ENCODE results near the gene ZNF555. TPM values are rescaled to one million over a fixed set of nuclear protein-coding genes. Genes with fewer than 3 reads are reported as not detected.
"Not testable (repeated sequence)": the region's sequence is repeated elsewhere in the genome, so short reads cannot be mapped to it uniquely, and the experiment has no call there.

Gene ZNF555
- total RNA-seq: 1 to 10 TPM; 2.6 to 6.4 (median 3.9) TPM

GRCh38 chr19:2840794-2841791 is at the start of gene ZNF555:
ZNF555 (plus strand) TSS chr19:2841475; CDS start chr19:2841573, 98 bp downstream.
- WGBS, 2 donors (ENCODE audit: low coverage in 1 of 2): 0% methylated on average over 44 of the region's 106 CpGs; no CpG with 5 or more reads in 1 of the 2 donors
- intact Hi-C loops (cut with DNase I; ENCODE audit: low total_unique reads): no loop called here
- peaks cover 2 to 9% of the 10 kb centered on the region in 2 donors for H3K9me3 ChIP-seq
- H3K36me3 ChIP-seq: no peaks in the 10 kb centered on the region
- H3K4me3 ChIP-seq: peak within 1 kb of the TSS; percentile 69 to 99 (median 96)
- peak; percentile 99 for DNase-seq
- peaks cover 4 to 19% (median 10%) of the 10 kb centered on the region in 4 donors for H3K4me1 ChIP-seq
- H3K27ac ChIP-seq: peak within 1 kb of the TSS; percentile 86 to 92 (median 90)
- TF ChIP-seq CTCF (IDR thresholded peaks at IDR 0.05) (peak; percentile 48 to 78 (median 53)), POLR2AphosphoS5 (IDR thresholded peaks at IDR 0.05) (peak; percentile 63 to 74 (median 68)), POLR2A (IDR thresholded peaks at IDR 0.05) (peak; percentile 40), EP300 (IDR thresholded peaks at IDR 0.05; ENCODE audit: low read depth) (no peak)
- in situ Hi-C loops (cut with MboI; ENCODE audit: low pct_ligation_motif_present in 1 of 4, low pct_unique_long_range_greater_than_20kb in 1 of 4, low sequenced_read_pairs in 3 of 4): no loop called here
- no peaks in the 10 kb centered on the region for H3K27me3 ChIP-seq

GRCh38 chr19:2791876-2792275 is 49.4 kb upstream of the ZNF555 start:
- intact Hi-C loops (cut with DNase I; ENCODE audit: low total_unique reads) (no loop called here), in situ Hi-C loops (cut with MboI; ENCODE audit: low pct_ligation_motif_present in 1 of 4, low pct_unique_long_range_greater_than_20kb in 1 of 4, low sequenced_read_pairs in 3 of 4) (no loop called here)
- Histone ChIP-seq H3K4me3 (no peak overlapping the region), H3K4me1 (no peaks in the 10 kb centered on the region), H3K36me3 (no peaks in the 10 kb centered on the region), H3K27me3 (no peaks in the 10 kb centered on the region), H3K9me3 (no peaks in the 10 kb centered on the region), H3K27ac (no peak overlapping the region)
- WGBS, 2 donors (ENCODE audit: low coverage in 1 of 2): 86 to 88% methylated on average over 9 to 16 of the region's 16 CpGs
- no peak for TF ChIP-seq CTCF (IDR thresholded peaks at IDR 0.05)
- TF ChIP-seq EP300 (IDR thresholded peaks at IDR 0.05; ENCODE audit: low read depth): no peak
- no peak for DNase-seq

DNA sequence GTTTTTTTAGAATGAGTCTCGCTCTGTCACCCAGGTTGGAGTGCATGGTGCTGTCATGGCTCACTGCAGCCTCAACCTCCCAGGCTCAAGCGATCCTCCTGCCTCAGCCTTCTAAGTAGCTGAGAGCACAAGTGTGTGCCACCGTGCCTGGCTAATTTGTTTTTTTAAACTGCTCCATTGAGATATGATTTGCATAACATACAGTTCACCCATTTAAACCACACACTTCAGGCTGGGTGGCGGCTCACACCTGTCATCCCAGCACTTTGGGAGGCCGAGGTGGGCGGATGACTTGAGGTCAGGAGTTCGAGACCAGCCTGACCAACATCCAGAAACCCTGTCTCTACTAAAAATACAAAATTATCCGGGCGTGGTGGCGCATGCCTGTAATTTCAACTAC is 48.6 kb upstream of the ZNF555 start:
- H3K27me3 ChIP-seq; DNase-seq; H3K4me1 ChIP-seq; H3K27ac ChIP-seq; H3K9me3 ChIP-seq; in situ Hi-C loops (cut with MboI; ENCODE audit: low pct_ligation_motif_present in 1 of 4, low pct_unique_long_range_greater_than_20kb in 1 of 4, low sequenced_read_pairs in 3 of 4); H3K4me3 ChIP-seq; intact Hi-C loops (cut with DNase I; ENCODE audit: low total_unique reads); H3K36me3 ChIP-seq: not testable (repeated sequence)
- WGBS, 2 donors (ENCODE audit: low coverage in 1 of 2): 91 to 100% methylated on average over 5 to 10 of the region's 10 CpGs

DNA sequence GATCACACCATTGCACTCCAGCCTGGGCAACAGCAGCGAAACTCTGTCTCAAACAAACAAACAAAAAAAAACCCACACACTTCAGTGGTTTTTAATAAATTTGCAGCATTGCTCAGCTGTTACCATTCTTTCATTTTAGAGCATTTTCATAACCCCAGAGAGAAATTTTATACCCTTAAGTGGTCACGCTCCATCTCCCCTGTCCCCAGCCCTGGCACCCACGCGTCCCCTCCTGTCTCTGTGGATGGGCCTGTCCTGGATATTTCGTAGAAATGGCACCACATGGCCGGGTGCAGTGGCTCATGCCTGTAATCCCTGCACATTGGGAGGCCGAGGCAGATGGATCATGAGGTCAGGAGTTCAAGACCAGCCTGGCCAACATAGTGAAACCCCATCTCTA is 48.1 kb upstream of the ZNF555 start:
- TF ChIP-seq EP300 (IDR thresholded peaks at IDR 0.05; ENCODE audit: low read depth) (no peak), POLR2A (IDR thresholded peaks at IDR 0.05) (no peak), POLR2AphosphoS5 (IDR thresholded peaks at IDR 0.05) (no peak), CTCF (IDR thresholded peaks at IDR 0.05) (no peak)
- WGBS, 2 donors (ENCODE audit: low coverage in 1 of 2): 95 to 100% methylated on average over 1 to 7 of the region's 7 CpGs
- intact Hi-C loops (cut with DNase I; ENCODE audit: low total_unique reads) (no loop called here), in situ Hi-C loops (cut with MboI; ENCODE audit: low pct_ligation_motif_present in 1 of 4, low pct_unique_long_range_greater_than_20kb in 1 of 4, low sequenced_read_pairs in 3 of 4) (no loop called here)
- Histone ChIP-seq H3K4me1 (no peaks in the 10 kb centered on the region), H3K27ac (no peak overlapping the region), H3K9me3 (no peaks in the 10 kb centered on the region), H3K27me3 (no peaks in the 10 kb centered on the region), H3K36me3 (no peaks in the 10 kb centered on the region), H3K4me3 (no peak overlapping the region)
- no peak for DNase-seq

Measured in transverse colon (tissue), 4 donors.